HFF-Myc (cell line): ENCODE data around the gene POU2F1.
A peak's percentile ranks its signal among the peaks of the same experiment; 100 is the strongest.
"Not testable (repeated sequence)": the region's sequence is repeated elsewhere in the genome, so short reads cannot be mapped to it uniquely, and the experiment has no call there.

Source experiments
- DNase-seq: peaks from one replicate; pipeline ENCODE4 v3.0.0-alpha.2; 2011; ENCODE audit warnings: low read depth; ENCODE audit errors: extremely low read depth
- H3K4me3 ChIP-seq: replicated peaks from 2 replicates; pipeline ENCODE4 v1.5.1; 2011; ENCODE audit warnings: low read depth, mild to moderate bottlenecking, control low read depth, low read length
- CTCF ChIP-seq: IDR thresholded peaks from 2 replicates; pipeline ENCODE4 v1.5.1; 2012; ENCODE audit warnings: mild to moderate bottlenecking, low read depth, low read length, control low read depth; ENCODE audit errors: missing control alignments

POU2F1 gene

GRCh38 chr1:167200749-167201148 is 19.9 kb upstream of the POU2F1 start:
- DNase-seq: no peak
- no peak overlapping the region for H3K4me3 ChIP-seq
- no peak for TF ChIP-seq CTCF

- no peak overlapping the region for H3K4me3 ChIP-seq
- no peak for DNase-seq
Measured at GRCh38 chr1:167202049-167202448, 18.6 kb upstream of the POU2F1 start.

GRCh38 chr1:167205306-167206050 is 15.2 kb upstream of the POU2F1 start:
- not testable (repeated sequence) for DNase-seq, H3K4me3 ChIP-seq

More at GRCh38 chr1:167202049-167202448, 18.6 kb upstream of the POU2F1 start:
- no peak for TF ChIP-seq CTCF

GRCh38 chr1:167206166-167206835 is 14.4 kb upstream of the POU2F1 start:
- H3K4me3 ChIP-seq: no peak overlapping the region
- TF ChIP-seq CTCF: no peak
- no peak for DNase-seq

- TF ChIP-seq CTCF: peak; percentile 21
- no peak overlapping the region for H3K4me3 ChIP-seq
- no peak for DNase-seq
Measured at GRCh38 chr1:167207940-167208623, 12.6 kb upstream of the POU2F1 start.

- no peak for DNase-seq
- no peak overlapping the region for H3K4me3 ChIP-seq
- no peak for TF ChIP-seq CTCF
Measured at GRCh38 chr1:167208624-167208976, 12.1 kb upstream of the POU2F1 start.

GRCh38 chr1:167209044-167209443 is 11.6 kb upstream of the POU2F1 start:
- H3K4me3 ChIP-seq: no peak overlapping the region
- no peak for DNase-seq
- TF ChIP-seq CTCF: no peak
